GM21447 (cell line): ENCODE results near the gene SRGAP2B.
"Not testable (repeated sequence)": the region's sequence is repeated elsewhere in the genome, so short reads cannot be mapped to it uniquely, and the experiment has no call there.

ENCODE experiments used
- ATAC-seq: cut with Tn5 transposase; IDR thresholded peaks from one replicate; pipeline ENCODE4 v1.9.1; 2021; ENCODE audit not compliant: unreplicated experiment

SRGAP2B gene

GRCh38 chr1:145095284-145096057, at the start of gene SRGAP2B, which contains the start of gene FAM72D:
TSS of gene SRGAP2B (minus strand) at chr1:145095328. CDS start at chr1:145092901, 2,427 bp downstream.
TSS of gene FAM72D (plus strand) at chr1:145095974. CDS start at chr1:145096848, 874 bp downstream.
- peak; percentile 78 for ATAC-seq

- not testable (repeated sequence) for ATAC-seq
Measured at GRCh38 chr1:145144264-145144913, 49.3 kb upstream of the SRGAP2B start.

GRCh38 chr1:145140549-145140948, 45.4 kb upstream of the SRGAP2B start:
- not testable (repeated sequence) for ATAC-seq

- ATAC-seq = not testable (repeated sequence)
Measured at GRCh38 chr1:145134476-145134875, 39.3 kb upstream of the SRGAP2B start.

- not testable (repeated sequence) for ATAC-seq
Measured at GRCh38 chr1:145128697-145129469, 33.8 kb upstream of the SRGAP2B start.

- not testable (repeated sequence) for ATAC-seq
Measured at GRCh38 chr1:145127144-145127543, 32.0 kb upstream of the SRGAP2B start.

- ATAC-seq = not testable (repeated sequence)
Measured at GRCh38 chr1:145125112-145125511, 30.0 kb upstream of the SRGAP2B start.

GRCh38 chr1:145123992-145124641, 29.0 kb upstream of the SRGAP2B start:
- not testable (repeated sequence) for ATAC-seq

- not testable (repeated sequence) for ATAC-seq
Measured at GRCh38 chr1:145123062-145123395, 27.9 kb upstream of the SRGAP2B start.

- ATAC-seq = not testable (repeated sequence)
Measured at GRCh38 chr1:145122344-145123061, 27.4 kb upstream of the SRGAP2B start.

- not testable (repeated sequence) for ATAC-seq
Measured at GRCh38 chr1:145119842-145120241, 24.7 kb upstream of the SRGAP2B start.

GRCh38 chr1:145115587-145116493, 20.7 kb upstream of the SRGAP2B start:
- ATAC-seq = not testable (repeated sequence)

GRCh38 chr1:145114560-145115057, 19.5 kb upstream of the SRGAP2B start:
- not testable (repeated sequence) for ATAC-seq

- ATAC-seq = not testable (repeated sequence)
Measured at GRCh38 chr1:145112703-145113102, 17.6 kb upstream of the SRGAP2B start.

GRCh38 chr1:145111674-145112073, 16.5 kb upstream of the SRGAP2B start:
- not testable (repeated sequence) for ATAC-seq

- ATAC-seq = not testable (repeated sequence)
Measured at GRCh38 chr1:145103294-145103693, 8.2 kb upstream of the SRGAP2B start.

GRCh38 chr1:145101725-145102124, 6.6 kb upstream of the SRGAP2B start:
- not testable (repeated sequence) for ATAC-seq

- ATAC-seq = peak; percentile 8
Measured at GRCh38 chr1:145094655-145095211, 395 bp downstream of the SRGAP2B start.
